H9 (cell line): ENCODE results near the gene PLA2G2F. TPM values are rescaled to one million over a fixed set of nuclear protein-coding genes. Genes with fewer than 3 reads are reported as not detected.
"Not testable (repeated sequence)": the region's sequence is repeated elsewhere in the genome, so short reads cannot be mapped to it uniquely, and the experiment has no call there.

Source experiments
- DNase-seq: peaks from one replicate; pipeline ENCODE4 v3.0.0-alpha.2; 2017
- H2AFZ ChIP-seq: one replicate; pipeline ENCODE4 v1.6.1; 2013; ENCODE audit warnings: mild to moderate bottlenecking, low read length, control low read depth, moderate library complexity
- H2AK5ac ChIP-seq: 2 replicates; pipeline ENCODE4 v1.6.1; 2013; ENCODE audit warnings: low read length, control low read depth, mixed read lengths; ENCODE audit not compliant: insufficient read length
- H2BK120ac ChIP-seq: one replicate; pipeline ENCODE4 v1.6.1; 2013; ENCODE audit warnings: low read depth, mild to moderate bottlenecking, low read length, control low read depth, inconsistent platforms; ENCODE audit not compliant: poor library complexity, severe bottlenecking
- H2BK12ac ChIP-seq: 2 replicates; pipeline ENCODE4 v1.6.1; 2013; ENCODE audit warnings: low read length, control low read depth, mixed read lengths, low read depth; ENCODE audit not compliant: insufficient read length
- H2BK15ac ChIP-seq: 2 replicates; pipeline ENCODE4 v1.6.1; 2013; ENCODE audit warnings: low read depth, low read length, control low read depth
- H2BK20ac ChIP-seq: one replicate; pipeline ENCODE4 v1.6.1; 2013; ENCODE audit warnings: low read depth, mild to moderate bottlenecking, low read length, control low read depth, inconsistent platforms; ENCODE audit not compliant: poor library complexity, severe bottlenecking
- H2BK5ac ChIP-seq: 2 replicates; pipeline ENCODE4 v1.6.1; 2013; ENCODE audit warnings: low read length, control low read depth, mixed read lengths; ENCODE audit not compliant: insufficient read length
- H3K14ac ChIP-seq: 2 replicates; pipeline ENCODE4 v1.6.1; 2013; ENCODE audit warnings: low read length, control low read depth; ENCODE audit not compliant: insufficient read depth
- H3K18ac ChIP-seq: 2 replicates; pipeline ENCODE4 v1.6.1; 2013; ENCODE audit warnings: low read depth, mild to moderate bottlenecking, mixed read lengths, low read length, control low read depth; ENCODE audit not compliant: insufficient read length
- H3K23ac ChIP-seq: 2 replicates; pipeline ENCODE4 v1.6.1; 2013; ENCODE audit warnings: low read length, control low read depth, mixed read lengths, low read depth; ENCODE audit not compliant: insufficient read length
- H3K23me2 ChIP-seq: 2 replicates; pipeline ENCODE4 v1.6.1; 2013; ENCODE audit warnings: low read depth, mild to moderate bottlenecking, mixed read lengths, low read length, control low read depth; ENCODE audit not compliant: insufficient read length, poor library complexity, severe bottlenecking
- H3K27ac ChIP-seq: 2 replicates; pipeline ENCODE4 v1.5.1; 2013; ENCODE audit warnings: low read length, control low read depth, mixed read lengths, low read depth; ENCODE audit not compliant: insufficient read length
- H3K27me3 ChIP-seq: 2 replicates; pipeline ENCODE4 v1.6.1; 2013; ENCODE audit warnings: low read length, control low read depth, inconsistent platforms; ENCODE audit not compliant: insufficient read depth
- H3K4ac ChIP-seq: 2 replicates; pipeline ENCODE4 v1.6.1; 2013; ENCODE audit warnings: low read depth, mild to moderate bottlenecking, control low read depth, inconsistent platforms, low read length, moderate library complexity
- H3K4me1 ChIP-seq: 2 replicates; pipeline ENCODE4 v1.6.1; 2013; ENCODE audit warnings: low read length, control low read depth, inconsistent platforms; ENCODE audit not compliant: insufficient read depth
- H3K4me2 ChIP-seq: 2 replicates; pipeline ENCODE4 v1.6.1; 2013; ENCODE audit warnings: low read length, control low read depth, mixed read lengths; ENCODE audit not compliant: insufficient read length, insufficient read depth
- H3K56ac ChIP-seq: 2 replicates; pipeline ENCODE4 v1.6.1; 2013; ENCODE audit warnings: low read depth, mild to moderate bottlenecking, mixed read lengths, low read length, control low read depth; ENCODE audit not compliant: insufficient read length
- H3K79me1 ChIP-seq: 2 replicates; pipeline ENCODE4 v1.6.1; 2013; ENCODE audit warnings: low read depth, mild to moderate bottlenecking, moderate library complexity, low read length, control low read depth, inconsistent platforms; ENCODE audit not compliant: insufficient read depth, poor library complexity, severe bottlenecking
- H3K79me2 ChIP-seq: 2 replicates; pipeline ENCODE4 v1.6.1; 2013; ENCODE audit warnings: low read length, control low read depth, inconsistent platforms; ENCODE audit not compliant: insufficient read depth
- H3K9ac ChIP-seq: 2 replicates; pipeline ENCODE4 v1.6.1; 2013; ENCODE audit warnings: low read length, control low read depth, mixed read lengths; ENCODE audit not compliant: insufficient read length; ENCODE audit errors: extremely low read depth
- H3K9me3 ChIP-seq: one replicate; pipeline ENCODE4 v1.6.1; 2013; ENCODE audit warnings: low read depth, low read length, inconsistent platforms; ENCODE audit not compliant: control insufficient read depth
- H3T11ph ChIP-seq: one replicate; pipeline ENCODE4 v1.6.1; 2013; ENCODE audit warnings: mild to moderate bottlenecking, low read length, control low read depth, inconsistent platforms
- H4K20me1 ChIP-seq: one replicate; pipeline ENCODE4 v1.6.1; 2013; ENCODE audit not compliant: control insufficient read depth, insufficient read length, insufficient read depth
- H4K5ac ChIP-seq: 2 replicates; pipeline ENCODE4 v1.6.1; 2013; ENCODE audit warnings: low read depth, mild to moderate bottlenecking, mixed read lengths, low read length, control low read depth; ENCODE audit not compliant: insufficient read length
- H4K8ac ChIP-seq: replicated peaks from 2 replicates; pipeline ENCODE4 v1.6.1; 2013; ENCODE audit warnings: low read length, control low read depth, mixed read lengths, low read depth; ENCODE audit not compliant: insufficient read length
- H4K91ac ChIP-seq: 2 replicates; pipeline ENCODE4 v1.6.1; 2013; ENCODE audit warnings: low read depth, mild to moderate bottlenecking, moderate library complexity, mixed read lengths, low read length, control low read depth; ENCODE audit not compliant: insufficient read length
- H3K27ac Mint-ChIP-seq, 3 experiments: 2 replicates in 2 of 3; 3 replicates in 1 of 3; pipeline ENCODE4 v1.8.0; 2020 to 2021; ENCODE audit warnings: mixed read lengths in 3 of 3, mild to moderate bottlenecking in 1 of 3, moderate library complexity in 1 of 3
- H3K27me3 Mint-ChIP-seq: 2 replicates; pipeline ENCODE4 v1.8.0; 2021; ENCODE audit warnings: low read depth, mild to moderate bottlenecking, moderate library complexity, mixed read lengths
- H3K36me3 Mint-ChIP-seq, 3 experiments: 2 replicates in 2 of 3; 3 replicates in 1 of 3; pipeline ENCODE4 v1.8.0; 2020 to 2021; ENCODE audit warnings: low read depth in 3 of 3, mixed read lengths in 3 of 3; ENCODE audit not compliant: insufficient read depth in 1 of 3
- H3K4me1 Mint-ChIP-seq, 2 experiments: 2 replicates each; pipeline ENCODE4 v1.8.0; 2020; ENCODE audit warnings: mixed read lengths in 2 of 2
- H3K4me3 Mint-ChIP-seq, 2 experiments: 2 replicates in 1 of 2; 3 replicates in 1 of 2; pipeline ENCODE4 v1.8.0; 2020 to 2021; ENCODE audit warnings: mild to moderate bottlenecking in 2 of 2, mixed read lengths in 2 of 2, moderate library complexity in 1 of 2
- H3K9me3 Mint-ChIP-seq, 2 experiments: 2 replicates in 1 of 2; 3 replicates in 1 of 2; pipeline ENCODE4 v1.8.0; 2020; ENCODE audit warnings: mild to moderate bottlenecking in 2 of 2, mixed read lengths in 2 of 2, moderate library complexity in 1 of 2
- whole genome bisulfite sequencing: extraction: QIAGEN DNeasy Blood & Tissue Kit; methylation state at CpG from one replicate; pipeline ENCODE4 v1.1.7; 2013; ENCODE audit warnings: missing lambda C conversion rate, low lambda C conversion rate, mixed read lengths; ENCODE audit not compliant: insufficient read length; ENCODE audit errors: extremely low coverage; 5-methylcytosine and 5-hydroxymethylcytosine counted together
- total RNA-seq: library from RNA; stranded (reverse); gene quantifications from 2 replicates; pipeline ENCODE4 v1.2.1, GENCODE V29; 2021
- TF ChIP-seq, protein P1 (sequence below): fragments of 200-600 bp; sonication (generic); conservative IDR thresholded peaks from 3 replicates; pipeline ENCODE4 v1.8.0; 2021; ENCODE audit warnings: antibody characterized with exemption, mild to moderate bottlenecking

PLA2G2F gene
- total RNA-seq, 1 experiment from 2014 or later: not detected

- peaks cover 4% of the 10 kb centered on the region in 2 experiments; a peak in 3 of 4 replicates for H3K4me1 Mint-ChIP-seq
- H3K27ac Mint-ChIP-seq: no peak overlapping the region; a peak in 1 of 7 replicates
- DNase-seq: no peak
- H4K20me1 ChIP-seq: no peaks in the 10 kb centered on the region
- no peak overlapping the region for H2BK120ac ChIP-seq
- H3K9me3 Mint-ChIP-seq: peaks cover 3 to 10% of the 10 kb centered on the region in 2 experiments; a peak in 2 of 5 replicates
- H2AFZ ChIP-seq: no peak overlapping the region
- H2BK12ac ChIP-seq: no peak overlapping the region
- no peak overlapping the region for H4K91ac ChIP-seq
- H3K79me2 ChIP-seq: no peaks in the 10 kb centered on the region
- no peak overlapping the region for H3K4ac ChIP-seq
- no peak overlapping the region for H3T11ph ChIP-seq
- H3K9me3 ChIP-seq: no peaks in the 10 kb centered on the region
- no peaks in the 10 kb centered on the region for H3K4me1 ChIP-seq
- no peak overlapping the region for H2BK15ac ChIP-seq
- no peaks in the 10 kb centered on the region for H3K27me3 ChIP-seq
- no peak overlapping the region for H2BK20ac ChIP-seq
- no peak overlapping the region for H3K4me3 Mint-ChIP-seq
- H3K36me3 Mint-ChIP-seq: peaks cover 0 to 2% (median 0%) of the 10 kb centered on the region in 3 experiments; a peak in 1 of 7 replicates
- H3K23ac ChIP-seq: no peak overlapping the region
- no CpG with 5 or more reads among the region's 10 CpGs for WGBS
- no peak overlapping the region for H3K18ac ChIP-seq
- peaks cover 2% of the 10 kb centered on the region for H3K27me3 Mint-ChIP-seq
- TF ChIP-seq, protein P1, sequence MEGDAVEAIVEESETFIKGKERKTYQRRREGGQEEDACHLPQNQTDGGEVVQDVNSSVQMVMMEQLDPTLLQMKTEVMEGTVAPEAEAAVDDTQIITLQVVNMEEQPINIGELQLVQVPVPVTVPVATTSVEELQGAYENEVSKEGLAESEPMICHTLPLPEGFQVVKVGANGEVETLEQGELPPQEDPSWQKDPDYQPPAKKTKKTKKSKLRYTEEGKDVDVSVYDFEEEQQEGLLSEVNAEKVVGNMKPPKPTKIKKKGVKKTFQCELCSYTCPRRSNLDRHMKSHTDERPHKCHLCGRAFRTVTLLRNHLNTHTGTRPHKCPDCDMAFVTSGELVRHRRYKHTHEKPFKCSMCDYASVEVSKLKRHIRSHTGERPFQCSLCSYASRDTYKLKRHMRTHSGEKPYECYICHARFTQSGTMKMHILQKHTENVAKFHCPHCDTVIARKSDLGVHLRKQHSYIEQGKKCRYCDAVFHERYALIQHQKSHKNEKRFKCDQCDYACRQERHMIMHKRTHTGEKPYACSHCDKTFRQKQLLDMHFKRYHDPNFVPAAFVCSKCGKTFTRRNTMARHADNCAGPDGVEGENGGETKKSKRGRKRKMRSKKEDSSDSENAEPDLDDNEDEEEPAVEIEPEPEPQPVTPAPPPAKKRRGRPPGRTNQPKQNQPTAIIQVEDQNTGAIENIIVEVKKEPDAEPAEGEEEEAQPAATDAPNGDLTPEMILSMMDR: no peak
- no peak overlapping the region for H3K27ac ChIP-seq
- H3K79me1 ChIP-seq: no peaks in the 10 kb centered on the region
- no peak overlapping the region for H3K14ac ChIP-seq
- H3K4me2 ChIP-seq: no peak overlapping the region
- H2BK5ac ChIP-seq: no peak overlapping the region
- H3K23me2 ChIP-seq: no peaks in the 10 kb centered on the region
- no peak overlapping the region for H2AK5ac ChIP-seq
- H3K9ac ChIP-seq: no peak overlapping the region
- no peak overlapping the region for H4K8ac ChIP-seq
- no peak overlapping the region for H4K5ac ChIP-seq
- H3K56ac ChIP-seq: no peak overlapping the region
These were observed 12.2 kb upstream of the PLA2G2F start for GRCh38 chr1:20126806-20127440.

GRCh38 chr1:20130518-20130917 lies 8.6 kb upstream of the PLA2G2F start:
- not testable (repeated sequence) for H2AK5ac ChIP-seq, H3K23me2 ChIP-seq, H4K8ac ChIP-seq, H2BK120ac ChIP-seq, H3K9ac ChIP-seq, H3K4me2 ChIP-seq, H4K5ac ChIP-seq, H3K27me3 Mint-ChIP-seq, H3K79me2 ChIP-seq, H3K4me3 Mint-ChIP-seq, H2BK20ac ChIP-seq, H3K4me1 Mint-ChIP-seq, H3K56ac ChIP-seq, H4K20me1 ChIP-seq, H3K27ac Mint-ChIP-seq, H2BK12ac ChIP-seq, H3K27ac ChIP-seq, H3T11ph ChIP-seq, H2AFZ ChIP-seq, H3K23ac ChIP-seq, H3K9me3 ChIP-seq, H3K27me3 ChIP-seq, H3K18ac ChIP-seq, H2BK5ac ChIP-seq, DNase-seq, H3K79me1 ChIP-seq, H2BK15ac ChIP-seq, H3K4ac ChIP-seq, H3K14ac ChIP-seq, H3K4me1 ChIP-seq, H3K36me3 Mint-ChIP-seq, H4K91ac ChIP-seq
- no CpG with 5 or more reads among the region's 3 CpGs for WGBS
- peaks cover 3 to 11% of the 10 kb centered on the region in 2 experiments; a peak in 2 of 5 replicates for H3K9me3 Mint-ChIP-seq
